ENCODE measurements around the gene CEP57.
"Not testable (repeated sequence)": the region's sequence is repeated elsewhere in the genome, so short reads cannot be mapped to it uniquely, and the experiment has no call there.

Gene CEP57

DNA sequence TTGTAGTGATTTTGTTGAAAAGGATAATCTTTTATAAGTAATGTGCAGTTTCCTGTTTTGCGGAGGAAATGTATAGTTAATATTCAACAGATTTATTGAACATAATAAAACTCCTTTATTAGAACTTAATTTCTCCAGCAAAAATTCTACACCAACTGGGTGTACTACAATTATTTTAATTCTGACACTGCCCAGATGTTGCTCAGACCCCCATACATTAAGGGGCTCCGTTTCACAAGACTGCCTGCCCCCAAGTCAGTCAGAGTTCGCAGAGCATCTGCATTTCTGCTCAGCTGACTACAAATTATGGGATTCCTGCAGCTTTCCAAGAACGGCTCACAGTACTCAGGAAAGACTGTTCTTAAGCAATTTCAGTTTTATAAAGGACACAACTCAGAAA lies 6.2 kb downstream of the CEP57 start:
- no peak for DNase-seq (ENCODE audit: low read depth in 2 of 2)

DNA sequence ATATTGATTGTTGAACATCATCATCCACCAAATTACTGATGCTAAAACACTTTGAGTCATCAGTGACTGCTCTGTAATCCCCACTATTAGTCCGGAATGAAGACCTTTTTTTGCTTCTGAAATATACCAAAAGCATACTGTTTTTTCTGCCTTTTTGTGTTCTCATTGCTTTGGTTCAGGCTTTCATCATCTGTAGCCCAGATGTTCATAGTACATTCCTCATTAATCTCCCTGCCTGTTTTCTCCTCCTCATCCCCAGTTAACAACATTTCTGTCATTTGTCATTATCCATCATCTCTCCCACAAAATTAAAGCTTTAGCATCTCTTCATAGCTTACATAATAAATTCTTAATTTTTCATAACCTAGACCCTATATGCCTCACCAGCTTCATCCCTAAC lies 9.2 kb downstream of the CEP57 start:
- no peak for DNase-seq (ENCODE audit: low read depth in 2 of 2)

DNA sequence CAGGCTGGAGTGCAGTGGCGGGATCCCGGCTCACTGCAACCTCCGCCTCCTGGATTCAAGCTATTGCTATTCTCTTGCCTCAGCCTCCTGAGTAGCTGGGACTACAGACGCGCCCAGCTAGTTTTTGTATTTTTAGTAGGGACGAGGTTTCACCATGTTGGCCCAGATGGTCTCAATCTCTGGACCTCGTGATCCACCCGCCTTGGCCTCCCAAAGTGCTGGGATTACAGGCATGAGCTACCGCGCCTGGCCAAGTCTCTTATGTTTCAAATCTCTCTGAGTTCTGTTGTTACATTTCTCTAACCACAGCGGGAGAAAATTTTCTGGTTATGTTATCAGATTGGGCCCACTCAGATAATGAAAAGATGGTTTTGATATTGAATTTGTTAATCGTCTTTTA lies 10.1 kb downstream of the CEP57 start:
- no peak for DNase-seq (ENCODE audit: low read depth in 2 of 2)

DNA sequence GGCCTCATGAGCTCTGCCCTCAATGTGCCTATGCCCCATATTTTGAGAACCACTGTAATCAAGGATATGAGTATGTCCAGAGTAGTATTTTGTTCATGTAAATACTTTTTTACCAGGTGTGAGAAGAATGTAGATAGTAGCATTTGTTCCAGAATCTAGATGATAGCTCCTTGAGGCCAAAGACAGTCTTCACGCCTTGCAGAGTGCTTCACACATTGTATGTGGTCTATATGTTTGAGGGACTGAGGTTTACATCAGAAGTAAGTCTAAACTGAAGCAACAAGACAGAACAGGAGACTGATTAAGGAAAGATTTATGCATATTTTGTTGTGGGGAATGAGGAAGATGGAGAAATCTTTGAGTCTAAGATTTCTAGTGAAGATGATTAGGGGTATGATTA lies 12.5 kb downstream of the CEP57 start:
- DNase-seq (ENCODE audit: low read depth in 2 of 2) = no peak

DNA sequence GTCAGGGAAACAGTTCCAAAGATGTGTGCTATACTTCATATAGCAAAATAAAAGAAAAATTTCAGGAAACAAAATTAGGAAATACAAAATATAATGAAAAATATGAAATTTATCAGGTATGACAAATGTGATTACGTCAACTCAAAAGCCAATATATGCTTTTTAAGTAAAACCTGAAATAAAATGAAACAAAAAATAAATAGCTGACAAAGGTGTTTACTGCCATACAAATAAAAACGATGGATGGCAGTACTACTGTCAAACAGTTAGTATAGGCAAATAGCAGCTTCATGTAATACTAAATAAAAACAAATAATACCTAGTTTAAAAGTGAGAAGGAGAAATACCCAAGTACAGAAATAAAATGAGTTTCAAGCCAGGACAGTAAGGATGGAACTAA lies 13.7 kb downstream of the CEP57 start:
- no peak for DNase-seq (ENCODE audit: low read depth in 2 of 2)

DNA sequence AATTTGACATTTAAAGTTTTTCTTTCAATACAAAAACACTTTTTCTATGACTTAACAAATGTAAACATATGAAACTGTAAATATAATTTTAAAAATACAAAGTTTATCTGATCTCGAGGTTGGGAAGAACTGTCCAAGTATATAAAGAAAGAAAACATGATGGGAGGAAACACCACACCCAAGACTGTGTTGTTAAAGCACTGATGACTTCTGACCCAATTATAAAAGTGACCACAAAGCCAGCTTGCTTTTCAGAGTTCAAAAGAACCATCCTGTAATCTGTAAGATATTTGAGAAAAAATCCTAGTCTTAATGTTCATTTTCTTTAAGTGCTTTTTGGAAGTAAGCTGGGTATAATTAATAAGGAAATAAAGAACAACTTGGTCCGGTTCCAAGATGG lies 15.6 kb downstream of the CEP57 start:
- no peak for DNase-seq (ENCODE audit: low read depth in 2 of 2)

DNA sequence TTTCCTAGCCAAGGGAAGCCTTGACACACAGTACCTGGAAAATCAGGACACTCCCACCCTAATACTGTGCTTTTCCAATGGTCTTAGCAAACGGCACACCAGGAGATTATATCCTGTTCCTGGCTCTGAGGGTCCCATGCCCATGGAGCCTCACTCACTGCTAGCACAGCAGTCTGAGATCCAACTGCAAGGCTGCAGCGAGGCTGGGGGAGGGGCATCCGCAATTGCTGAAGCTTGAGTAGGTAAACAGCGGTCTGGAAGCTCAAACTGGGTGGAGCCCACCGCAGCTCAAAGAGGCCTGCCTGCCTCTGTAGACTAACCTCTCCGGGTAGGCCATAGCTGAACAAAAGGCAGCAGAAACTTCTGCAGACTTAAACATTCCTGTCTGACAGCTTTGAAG lies 16.2 kb downstream of the CEP57 start:
- DNase-seq (ENCODE audit: low read depth in 2 of 2) = not testable (repeated sequence)

DNA sequence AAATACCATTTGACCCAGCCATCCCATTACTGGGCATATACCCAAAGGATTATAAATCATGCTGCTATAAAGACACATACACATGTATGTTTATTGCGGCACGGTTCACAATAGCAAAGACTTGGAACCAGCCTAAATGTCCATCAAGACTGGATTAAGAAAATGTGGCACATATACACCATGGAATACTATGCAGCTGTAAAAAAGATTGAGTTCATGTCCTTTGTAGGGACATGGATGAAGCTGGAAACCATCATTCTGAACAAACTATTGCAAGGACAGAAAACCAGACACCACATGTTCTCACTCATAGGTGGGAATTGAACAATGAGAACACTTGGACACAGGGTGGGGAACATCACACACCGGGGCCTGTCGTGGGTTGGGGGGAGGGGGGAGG lies 20.8 kb downstream of the CEP57 start:
- not testable (repeated sequence) for DNase-seq (ENCODE audit: low read depth in 2 of 2)

DNA sequence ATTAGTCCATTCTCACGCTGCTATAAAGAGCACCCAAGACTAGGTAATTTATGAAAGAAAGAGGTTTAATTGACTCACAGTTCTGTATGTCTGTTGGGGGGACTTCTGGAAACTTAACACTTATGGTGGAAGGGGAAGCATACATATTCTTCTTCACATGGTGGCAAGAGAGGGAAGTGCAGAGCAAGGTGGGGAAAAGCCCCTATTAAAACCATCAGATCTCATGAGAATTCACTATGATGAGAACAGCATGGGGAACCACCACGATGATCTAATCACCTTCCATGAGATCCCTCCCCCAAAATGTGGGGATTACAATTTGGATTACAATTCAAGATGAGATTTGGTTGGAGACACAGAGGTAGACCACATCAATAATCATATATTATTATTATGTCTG lies 25.7 kb downstream of the CEP57 start:
- no peak for DNase-seq (ENCODE audit: low read depth in 2 of 2)

DNA sequence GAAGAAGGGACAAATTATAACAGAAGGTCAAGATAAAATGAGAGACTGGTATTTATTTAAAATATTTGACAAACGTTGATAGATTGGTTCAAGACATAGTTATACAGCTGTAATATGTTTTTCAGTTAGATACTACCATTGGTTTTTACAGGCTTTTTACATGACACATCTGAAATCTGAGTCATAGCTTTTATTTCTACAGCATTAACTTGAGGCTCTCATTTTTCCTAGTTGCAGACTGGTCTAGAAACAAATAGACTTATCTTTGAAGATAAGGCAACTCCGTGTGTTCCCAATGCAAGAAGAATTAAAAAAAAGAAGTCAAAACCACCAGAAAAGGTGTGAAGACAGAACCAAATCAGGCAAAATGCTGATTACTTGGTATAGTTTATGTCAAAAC lies 31.3 kb downstream of the CEP57 start:
- DNase-seq (ENCODE audit: low read depth in 2 of 2) = no peak

DNA sequence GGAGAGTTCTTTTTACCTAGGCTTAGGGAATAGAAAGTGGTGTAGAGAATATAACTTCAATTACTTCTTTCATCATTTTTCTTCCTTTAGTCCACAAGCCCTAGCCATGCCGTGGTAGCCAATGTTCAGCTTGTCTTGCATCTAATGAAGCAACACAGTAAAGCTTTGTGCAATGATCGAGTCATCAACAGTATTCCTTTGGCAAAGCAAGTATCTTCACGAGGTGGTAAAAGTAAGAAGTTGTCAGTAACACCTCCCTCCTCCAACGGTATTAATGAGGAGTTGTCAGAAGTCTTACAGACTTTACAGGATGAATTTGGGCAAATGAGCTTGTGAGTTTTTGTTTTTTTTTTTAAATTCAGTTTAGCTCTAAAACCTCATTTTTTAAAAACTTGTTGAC lies 37.4 kb downstream of the CEP57 start:
- DNase-seq (ENCODE audit: low read depth in 2 of 2) = no peak

DNA sequence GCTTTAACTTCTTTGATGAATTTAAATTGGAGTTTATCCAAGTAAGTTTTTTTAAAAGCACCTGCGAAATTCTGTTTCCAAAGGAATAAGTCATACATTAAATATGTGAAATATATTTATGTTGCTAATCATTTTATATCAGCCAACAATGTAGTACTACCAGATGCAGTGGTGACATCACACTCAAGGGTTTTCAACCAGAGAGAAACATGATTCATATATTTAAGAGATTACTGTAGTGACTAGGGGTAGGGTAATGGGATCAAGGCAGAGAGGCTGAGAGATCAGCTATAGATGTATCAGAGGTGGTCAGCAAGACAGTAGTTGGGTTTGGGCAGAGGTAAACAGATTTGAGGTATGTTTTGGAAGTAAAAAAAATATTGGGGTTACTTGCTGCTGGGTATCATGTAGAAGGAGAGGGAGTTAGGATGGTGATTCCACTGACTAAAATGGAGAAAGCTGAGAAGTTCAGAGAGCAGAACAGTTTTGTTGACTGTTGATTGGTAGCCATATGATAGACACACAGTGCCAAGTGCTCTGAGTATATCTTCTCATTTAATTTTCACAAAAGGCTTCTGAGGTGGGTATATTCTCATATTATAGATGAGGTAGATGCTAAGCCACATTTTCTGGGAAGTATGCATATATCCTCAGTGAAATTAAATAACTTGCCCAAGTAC lies 39.4 kb downstream of the CEP57 start:
- no peak for DNase-seq (ENCODE audit: low read depth in 2 of 2)

DNA sequence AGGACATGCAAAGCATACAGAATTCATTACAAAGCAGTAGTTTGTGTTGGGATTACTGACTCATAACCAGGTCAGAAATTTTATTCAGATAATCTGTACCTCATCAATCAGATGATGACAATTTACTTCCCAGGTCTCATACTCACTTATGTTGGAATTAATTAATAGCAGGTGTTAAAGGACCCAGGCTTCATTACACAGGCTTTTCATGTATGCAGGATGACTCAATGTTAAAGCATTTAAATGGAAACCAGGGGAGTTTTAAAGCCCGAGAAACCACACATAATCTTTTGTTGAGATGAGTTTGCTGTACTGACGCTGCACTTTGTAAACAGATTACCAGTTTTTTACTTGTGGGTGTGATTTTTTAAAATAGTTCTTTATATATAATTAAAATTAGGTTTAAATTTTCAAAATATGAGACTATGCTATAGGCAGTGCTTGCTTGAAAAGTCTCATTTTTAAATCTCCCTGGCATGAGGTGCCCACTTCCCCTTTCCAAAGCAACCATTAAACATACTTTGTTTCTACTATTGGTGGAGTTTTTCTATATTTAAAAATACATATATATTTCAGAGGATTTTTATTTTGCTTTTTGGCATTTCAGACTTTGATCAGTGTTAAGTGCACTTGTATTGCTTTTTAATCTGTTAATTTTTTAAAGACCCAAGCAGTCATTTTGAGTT lies 41.0 kb downstream of the CEP57 start:
- no peak for DNase-seq (ENCODE audit: low read depth in 2 of 2)

DNA sequence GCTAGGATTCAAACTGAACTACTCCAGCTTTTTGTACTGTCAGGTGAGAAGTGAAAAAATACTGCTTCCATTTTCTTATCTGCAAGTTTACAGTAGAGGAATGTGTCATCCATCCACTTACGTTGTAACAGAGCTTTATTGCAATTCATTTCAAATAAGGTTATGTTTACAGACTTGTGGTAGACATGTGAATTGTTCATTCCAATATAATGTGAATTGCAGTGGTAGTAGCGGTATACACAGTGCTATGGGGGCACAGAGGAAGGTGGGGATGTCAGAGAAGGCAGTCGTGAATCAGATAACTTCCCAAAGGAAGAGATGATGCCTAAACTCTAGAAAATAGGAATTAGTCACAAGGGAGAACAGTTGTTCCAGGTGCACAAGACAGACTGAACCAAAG lies 42.5 kb downstream of the CEP57 start:
- DNase-seq (ENCODE audit: low read depth in 2 of 2) = no peak

DNA sequence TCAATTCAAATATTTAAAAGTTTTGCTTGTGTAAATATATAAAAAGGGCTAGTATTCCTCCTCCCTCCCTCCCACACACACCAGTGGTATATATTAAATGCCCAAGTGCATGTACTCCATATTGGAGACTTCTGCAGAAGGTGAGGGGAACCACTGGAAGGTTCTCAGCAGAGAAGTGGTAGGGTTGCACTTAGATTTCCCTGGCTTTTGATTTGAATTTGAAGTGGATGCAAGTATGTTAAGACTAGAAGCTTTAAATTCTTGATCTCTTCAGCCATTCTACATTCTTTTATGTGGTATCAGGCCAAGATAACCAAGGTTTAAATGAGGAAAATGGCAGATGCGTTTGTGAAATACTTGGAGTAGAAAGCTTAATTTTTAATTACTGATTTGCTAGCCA lies 43.1 kb downstream of the CEP57 start:
- no peak for DNase-seq (ENCODE audit: low read depth in 2 of 2)

DNA sequence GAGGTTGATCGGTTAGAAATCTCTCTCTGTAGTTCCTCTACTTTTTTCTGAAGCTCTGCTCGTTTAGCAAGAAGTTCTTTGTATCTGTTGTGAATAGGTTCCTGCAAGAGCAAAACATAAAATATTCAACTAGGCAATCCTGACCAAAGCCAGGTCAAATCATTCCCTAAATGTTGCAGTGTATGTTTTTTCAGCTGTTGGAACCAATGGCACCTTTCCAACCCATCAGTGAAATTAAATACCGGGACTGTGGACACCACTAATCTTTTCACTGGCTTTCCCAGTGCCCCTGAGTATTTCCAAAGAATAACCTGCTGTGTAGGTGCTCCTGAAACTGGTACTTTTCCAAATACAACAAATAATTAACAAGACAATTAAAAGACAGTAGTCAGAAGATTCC lies 45.1 kb downstream of the CEP57 start:
- DNase-seq (ENCODE audit: low read depth in 2 of 2) = no peak

DNA sequence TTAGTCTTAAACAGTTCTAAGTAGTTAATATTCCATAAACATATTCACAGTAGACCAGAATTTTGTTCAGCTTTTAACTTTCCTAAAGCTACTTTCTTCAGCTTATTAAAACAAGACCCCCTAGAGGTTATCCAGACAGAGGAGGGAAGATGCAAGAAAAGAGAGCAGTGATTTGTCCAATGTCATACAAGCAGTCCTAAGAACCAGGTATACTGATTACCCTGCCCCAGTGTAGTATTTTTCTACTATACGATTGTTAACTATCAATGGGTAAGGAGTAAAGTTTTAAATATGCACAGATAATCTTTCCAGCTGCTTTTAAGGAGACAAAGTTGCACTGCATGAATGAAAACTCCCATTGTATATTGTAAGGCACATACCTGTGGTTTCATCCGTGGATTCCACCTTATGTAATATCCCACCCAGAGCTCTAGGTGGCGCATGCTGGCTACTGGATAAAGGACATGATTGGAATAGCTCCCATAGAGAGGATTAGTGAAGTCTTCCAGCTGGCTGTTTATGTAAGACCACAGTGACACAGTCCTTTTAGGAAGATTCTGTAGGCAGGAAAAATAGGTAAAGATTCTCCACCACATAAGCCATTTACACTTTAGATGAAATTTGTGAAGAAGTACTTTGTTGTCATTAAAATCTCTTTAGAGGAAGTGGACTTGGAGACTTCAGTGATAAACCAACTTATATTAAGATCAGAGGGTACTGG lies 45.6 kb downstream of the CEP57 start:
- peak; percentile 11 to 25 for DNase-seq (ENCODE audit: low read depth in 2 of 2)

DNA sequence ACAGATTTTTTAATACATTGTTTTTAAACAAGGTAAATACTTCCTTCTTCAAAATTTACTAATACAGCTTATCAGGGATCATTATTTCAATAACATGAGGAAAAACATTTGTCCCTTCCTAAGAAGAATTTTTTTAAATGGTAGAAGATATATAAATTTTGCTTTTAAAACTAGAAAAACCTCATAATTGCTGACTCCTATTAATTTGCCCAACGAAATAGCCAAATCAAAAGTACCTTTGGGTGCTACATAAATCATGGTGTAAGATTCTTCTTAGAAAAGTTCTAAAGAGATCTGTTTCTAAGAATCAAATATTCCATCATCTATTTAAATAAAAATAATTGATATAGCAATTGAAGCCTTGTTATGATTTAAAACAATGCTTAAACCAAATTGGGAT lies 54.9 kb downstream of the CEP57 start:
- DNase-seq (ENCODE audit: low read depth in 2 of 2) = no peak

DNA sequence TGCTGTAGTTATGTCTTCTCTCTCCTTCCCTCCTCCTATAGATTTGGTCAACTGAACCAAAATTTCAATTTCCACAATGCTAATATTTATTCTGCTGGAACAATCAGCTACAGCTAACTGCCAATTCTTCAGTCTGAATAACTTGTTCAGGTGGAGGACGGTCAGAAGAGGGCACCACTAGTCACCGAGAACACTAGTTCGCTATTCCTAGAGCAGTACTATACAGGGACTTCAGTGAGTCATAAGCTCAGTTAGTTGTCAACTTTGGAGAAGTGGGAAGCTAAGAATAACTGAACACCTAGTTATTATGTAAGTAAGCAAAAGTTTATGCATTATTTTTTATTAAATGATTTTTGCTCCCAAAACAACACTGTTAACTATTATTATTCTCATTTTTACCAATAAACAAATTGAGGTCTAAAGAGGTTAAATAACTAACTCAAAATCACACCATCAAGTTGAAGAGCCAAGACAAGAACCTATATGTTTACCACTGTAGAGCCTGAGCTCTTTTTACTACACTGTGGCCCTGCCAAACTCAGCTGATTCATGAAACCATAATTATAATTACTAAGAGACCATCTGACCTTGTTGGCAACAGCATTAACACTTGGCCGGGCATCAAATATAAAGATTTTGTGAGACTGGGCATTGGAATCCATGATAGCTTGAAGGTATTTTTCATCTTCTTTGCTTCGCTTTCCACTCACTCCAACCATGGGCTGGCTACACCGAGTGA lies 59.0 kb downstream of the CEP57 start:
- peak in 1 of 2 donors; percentile 15 for DNase-seq (ENCODE audit: low read depth in 2 of 2)

DNA sequence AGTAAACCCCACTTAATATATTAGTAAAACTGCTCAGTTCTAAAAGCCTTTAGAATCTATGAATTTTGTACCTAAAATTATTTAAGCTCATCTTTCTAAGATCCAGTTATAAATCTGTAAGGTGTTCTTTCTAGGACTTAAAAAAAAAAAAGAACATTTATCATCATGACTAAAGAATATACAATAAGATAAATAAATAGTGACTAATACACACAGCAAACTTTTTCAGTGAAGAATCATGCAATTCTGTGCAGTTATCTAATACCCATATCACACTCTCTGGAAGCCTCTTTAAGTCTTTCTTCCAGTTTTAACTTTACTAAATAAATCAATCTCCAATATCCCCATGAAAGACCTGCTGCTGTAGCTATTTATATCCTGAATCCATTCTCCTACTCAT lies 59.8 kb downstream of the CEP57 start:
- DNase-seq (ENCODE audit: low read depth in 2 of 2) = no peak

DNA sequence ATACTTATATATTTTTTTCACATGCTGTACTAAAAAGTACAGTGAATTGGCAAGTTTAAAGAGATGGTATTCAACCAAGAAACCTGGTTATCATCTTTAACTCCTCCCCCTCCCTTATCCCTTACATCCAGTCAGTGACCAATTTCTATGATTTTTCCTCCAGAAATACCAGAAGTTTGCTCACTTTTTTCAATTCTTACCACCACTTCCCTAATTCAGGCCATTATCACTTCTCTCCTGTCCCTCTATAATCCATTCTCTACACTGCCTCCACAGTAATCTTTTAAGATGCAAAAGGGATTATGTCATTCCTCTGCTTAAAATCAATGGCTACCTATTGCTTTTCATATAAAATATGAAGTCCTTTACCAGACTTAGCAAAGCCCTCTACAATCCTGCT lies 62.8 kb downstream of the CEP57 start:
- DNase-seq (ENCODE audit: low read depth in 2 of 2) = no peak

DNA sequence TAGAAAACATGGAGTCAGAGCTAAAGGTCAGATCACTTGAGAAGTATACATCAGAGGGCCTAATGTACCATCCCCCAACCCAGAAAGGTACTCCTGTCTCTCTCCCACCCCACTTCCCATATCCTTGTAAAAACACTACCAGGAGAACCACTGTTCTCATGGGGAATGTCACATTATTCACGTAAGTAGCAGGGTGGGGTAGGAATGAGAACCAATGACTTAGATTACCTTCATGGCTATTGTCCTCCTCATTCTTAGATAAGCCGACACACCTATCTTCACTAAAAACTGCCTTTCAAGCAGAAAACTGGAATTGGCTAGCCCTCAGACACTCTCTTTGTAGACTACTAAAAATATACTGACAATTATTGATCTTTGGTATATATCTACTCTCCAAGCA lies 63.6 kb downstream of the CEP57 start:
- DNase-seq (ENCODE audit: low read depth in 2 of 2) = no peak
